NCI-H2171 treated with DMSO at 0.1 percent for 48 hours (cell line): ENCODE results near the gene GSE1.

Experiments used
- DNase-seq: peaks from one replicate; lab custom pipeline; 2025; lab: John Stamatoyannopoulos, UW

GSE1 gene

GRCh38 chr16:85722128-85722893 lies 109.2 kb downstream of the GSE1 start:
- no peak for DNase-seq

GRCh38 chr16:85724126-85724879 lies 111.2 kb downstream of the GSE1 start:
- DNase-seq, result no peak

- DNase-seq, result peak; percentile 92
Measured at GRCh38 chr16:85724936-85725335, 111.8 kb downstream of the GSE1 start.
